ENCODE results near the gene EXOC1. TPM values are rescaled to one million over a fixed set of nuclear protein-coding genes. Genes with fewer than 3 reads are reported as not detected.

The EXOC1 gene
- total and polyA plus RNA-seq, 9 of the 15 experiments (the other 6 are each of a cell fraction or from before 2014, with no cell fraction given): 16.0 to 45.5 (median 26.2) TPM

DNA sequence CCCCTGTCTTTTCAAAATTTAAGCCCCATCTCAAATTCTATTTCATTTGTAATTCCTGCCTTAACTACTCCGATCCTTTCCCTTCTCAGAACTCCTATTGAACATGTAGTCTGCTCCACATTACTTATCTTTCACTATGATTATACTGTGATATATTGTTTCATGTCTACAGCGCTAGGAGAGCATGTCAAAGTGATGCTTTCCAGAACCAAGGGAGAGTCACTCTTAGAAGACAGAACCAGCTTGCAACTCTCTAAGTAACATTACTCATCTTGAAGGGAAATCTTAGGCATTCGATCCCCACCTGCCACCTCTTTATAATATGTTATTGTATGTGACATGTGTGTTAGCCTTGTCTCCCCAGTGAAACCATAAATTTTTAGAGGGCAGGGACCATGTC, 23.4 kb upstream of the EXOC1 start:
- H3K4me2 ChIP-seq (ENCODE audit: insufficient read depth, low read length): no peak overlapping the region
- no peaks in the 10 kb centered on the region for H3K79me2 ChIP-seq (ENCODE audit: control insufficient read depth, insufficient read depth, low read length)
- no peaks in the 10 kb centered on the region for H3K36me3 ChIP-seq (ENCODE audit: control insufficient read depth, insufficient read depth, low read length)
- H3K27me3 ChIP-seq (ENCODE audit: control insufficient read depth in 2 of 2, insufficient read depth in 2 of 2, low read length in 2 of 2): no peaks in the 10 kb centered on the region
- H3K9ac ChIP-seq (ENCODE audit: insufficient read depth in 1 of 2, low read depth in 2 of 2, low read length in 2 of 2): no peak overlapping the region
- no peaks in the 10 kb centered on the region for H4K20me1 ChIP-seq (replicated peaks; ENCODE audit: control insufficient read depth, insufficient read depth, low read length)
- in situ Hi-C loops (cut with MboI) (no loop called here), intact Hi-C loops (cut with micrococcal nuclease) (no loop called here)
- no peak for ATAC-seq
- no peak for FAIRE-seq
- no TSS peak for BruUV-seq (replicated peaks)
- CTCF ChIA-PET (ENCODE audit: low intra/inter-chr PET ratio): no interaction called here
- DNase-seq (ENCODE audit: extremely low read depth in 1 of 4, low spot score in 3 of 4): no peak
- H3K9me3 ChIP-seq (replicated peaks; ENCODE audit: control insufficient read depth, insufficient read depth, low read depth, low read length): no peaks in the 10 kb centered on the region
- H2AFZ ChIP-seq (ENCODE audit: low read depth, low read length): no peak overlapping the region
- H3K9me1 ChIP-seq (ENCODE audit: control insufficient read depth, insufficient read depth, low read length): no peaks in the 10 kb centered on the region
- H3K27ac ChIP-seq (ENCODE audit: extremely low read depth, low read depth, low read length): no peak overlapping the region
- POLR2A ChIA-PET: interaction anchor here (1.2 to 1.4 kb wide), 2 partner anchors 10 to 28 kb away, joined by 3 to 4 read pairs; partner anchors contain the start of gene EXOC1L
- 23% methylated on average over 3 of the region's 3 CpGs for WGBS (ENCODE audit: insufficient coverage, low coverage, missing lambda C conversion rate)
- H3K4me1 ChIP-seq (replicated peaks in 1 of 2; ENCODE audit: control insufficient read depth in 2 of 2, insufficient read depth in 2 of 2, low read length in 2 of 2): no peaks in the 10 kb centered on the region
- no peak overlapping the region for H3K4me3 ChIP-seq
- TF ChIP-seq TAL1 (IDR thresholded peaks at IDR 0.05) (no peak), SRSF9 (IDR thresholded peaks at IDR 0.05; ENCODE audit: borderline replicate concordance, low read depth, low read length) (no peak), ZKSCAN1 (IDR thresholded peaks at IDR 0.05; ENCODE audit: low read depth, low read length) (no peak), CEBPZ (IDR thresholded peaks at IDR 0.05; ENCODE audit: borderline replicate concordance, low read depth, low read length) (no peak), NCOA1 (IDR thresholded peaks at IDR 0.05; ENCODE audit: low read depth) (no peak), CGGBP1 (CRISPR knock-in tag; IDR thresholded peaks at IDR 0.05) (no peak), ZNF197 (CRISPR knock-in tag; IDR thresholded peaks at IDR 0.05; ENCODE audit: low read depth) (no peak), KLF13 (tag; IDR thresholded peaks at IDR 0.05; ENCODE audit: borderline replicate concordance, low read depth) (no peak), THRAP3 (IDR thresholded peaks at IDR 0.05; ENCODE audit: borderline replicate concordance) (no peak), MIER1 (IDR thresholded peaks at IDR 0.05; ENCODE audit: low read depth) (no peak), MCM3 (IDR thresholded peaks at IDR 0.05) (no peak), RCOR1 (IDR thresholded peaks at IDR 0.05; ENCODE audit: borderline replicate concordance in 1 of 2, low read depth in 2 of 2, low read length in 2 of 2) (no peak), SNIP1 (IDR thresholded peaks at IDR 0.05; ENCODE audit: low read depth) (no peak)
- TF ChIP-seq, protein P1, sequence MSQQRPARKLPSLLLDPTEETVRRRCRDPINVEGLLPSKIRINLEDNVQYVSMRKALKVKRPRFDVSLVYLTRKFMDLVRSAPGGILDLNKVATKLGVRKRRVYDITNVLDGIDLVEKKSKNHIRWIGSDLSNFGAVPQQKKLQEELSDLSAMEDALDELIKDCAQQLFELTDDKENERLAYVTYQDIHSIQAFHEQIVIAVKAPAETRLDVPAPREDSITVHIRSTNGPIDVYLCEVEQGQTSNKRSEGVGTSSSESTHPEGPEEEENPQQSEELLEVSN (IDR thresholded peaks at IDR 0.05; ENCODE audit: borderline replicate concordance in 1 of 2, extremely low read depth in 1 of 2, insufficient read depth in 1 of 2, insufficient read length in 1 of 2, low read depth in 1 of 2, low read length in 1 of 2, poor library complexity in 1 of 2, severe bottlenecking in 1 of 2): no peak
- TF ChIP-seq, protein P2, sequence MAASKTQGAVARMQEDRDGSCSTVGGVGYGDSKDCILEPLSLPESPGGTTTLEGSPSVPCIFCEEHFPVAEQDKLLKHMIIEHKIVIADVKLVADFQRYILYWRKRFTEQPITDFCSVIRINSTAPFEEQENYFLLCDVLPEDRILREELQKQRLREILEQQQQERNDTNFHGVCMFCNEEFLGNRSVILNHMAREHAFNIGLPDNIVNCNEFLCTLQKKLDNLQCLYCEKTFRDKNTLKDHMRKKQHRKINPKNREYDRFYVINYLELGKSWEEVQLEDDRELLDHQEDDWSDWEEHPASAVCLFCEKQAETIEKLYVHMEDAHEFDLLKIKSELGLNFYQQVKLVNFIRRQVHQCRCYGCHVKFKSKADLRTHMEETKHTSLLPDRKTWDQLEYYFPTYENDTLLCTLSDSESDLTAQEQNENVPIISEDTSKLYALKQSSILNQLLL (CRISPR knock-in tag; IDR thresholded peaks at IDR 0.05; ENCODE audit: borderline replicate concordance): no peak

All from K562 (cell line).